ENCODE results near the gene MYH10.

GRCh38 chr17:8644507-8644902, 14.0 kb upstream of the MYH10 start:
- no peak for TF ChIP-seq CTCF (IDR thresholded peaks at IDR 0.05; ENCODE audit: poor library complexity)
- TF ChIP-seq EZH2 (IDR thresholded peaks at IDR 0.05; ENCODE audit: borderline replicate concordance), result no peak
